HEK293 (cell line): ENCODE measurements around the gene ACRBP.
A peak's percentile ranks its signal among the peaks of the same experiment; 100 is the strongest.

ENCODE experiments used
- CTCF ChIA-PET: fragments of 350-600 bp; formaldehyde crosslinking; extraction: SDS; loops from one replicate; lab custom pipeline; 2021; ENCODE audit warnings: antibody characterized with exemption; lab: Yijun Ruan, JAX
- POLR2A ChIA-PET: fragments of 300-600 bp; formaldehyde crosslinking; extraction: SDS; loops from one replicate; lab custom pipeline; 2020; ENCODE audit warnings: antibody characterized with exemption, inconsistent platforms; lab: Yijun Ruan, JAX
- H3K27ac ChIP-seq: fragments of 200-500 bp; sonication (Bioruptor generic); 2 replicates; pipeline ENCODE4 v1.5.1; 2014; ENCODE audit warnings: low read depth, low read length, control low read depth, inconsistent platforms; ENCODE audit errors: extremely low read depth
- H3K36me3 ChIP-seq, 2 experiments: fragments of 200-500 bp in 1 of 2; sonication (Bioruptor generic) in 1 of 2; 1 replicate in 1 of 2; 2 replicates in 1 of 2; pipeline ENCODE4 v1.5.1; 2014 to 2017; ENCODE audit warnings: inconsistent platforms in 2 of 2, low read length in 2 of 2; ENCODE audit not compliant: control insufficient read depth in 2 of 2, insufficient read depth in 1 of 2
- H3K4me1 ChIP-seq: fragments of 200-500 bp; sonication (Bioruptor generic); 2 replicates; pipeline ENCODE4 v1.5.1; 2014; ENCODE audit warnings: mild to moderate bottlenecking, low read length, inconsistent platforms; ENCODE audit not compliant: control insufficient read depth, insufficient read depth
- H3K4me3 ChIP-seq: 2 replicates; pipeline ENCODE4 v1.5.1; 2011; ENCODE audit warnings: low read depth, mild to moderate bottlenecking, control low read depth, low read length, moderate library complexity
- H3K9me3 ChIP-seq: fragments of 200-500 bp; sonication (Bioruptor generic); 2 replicates; pipeline ENCODE4 v1.5.1; 2014; ENCODE audit warnings: low read depth, low read length, inconsistent platforms; ENCODE audit not compliant: control insufficient read depth, insufficient read depth
- FEZF1 ChIP-seq: fragments of 450-650 bp; formaldehyde crosslinking; IDR thresholded peaks from 2 replicates; pipeline ENCODE4 v1.5.1; 2016; ENCODE audit warnings: missing biosample characterization, missing genetic modification characterization
- GFI1B ChIP-seq: fragments of 450-650 bp; formaldehyde crosslinking; IDR thresholded peaks from 2 replicates; pipeline ENCODE4 v1.5.1; 2016; ENCODE audit warnings: missing biosample characterization, missing genetic modification characterization
- GLIS1 ChIP-seq: fragments of 450-650 bp; formaldehyde crosslinking; IDR thresholded peaks from 2 replicates; pipeline ENCODE4 v1.5.1; 2016; ENCODE audit warnings: missing biosample characterization, missing genetic modification characterization
- HOXA7 ChIP-seq: sonication (generic); formaldehyde crosslinking; IDR thresholded peaks from 2 replicates; pipeline ENCODE4 v1.8.1; 2022; ENCODE audit warnings: missing genetic modification reagents, borderline replicate concordance
- HOXC10 ChIP-seq: sonication (generic); formaldehyde crosslinking; IDR thresholded peaks from 2 replicates; pipeline ENCODE4 v1.8.1; 2023; ENCODE audit warnings: mild to moderate bottlenecking, missing genetic modification reagents
- KLF7 ChIP-seq: fragments of 450-650 bp; formaldehyde crosslinking; IDR thresholded peaks from 2 replicates; pipeline ENCODE4 v1.5.1; 2016; ENCODE audit warnings: missing biosample characterization, missing genetic modification characterization, borderline replicate concordance
- PRDM10 ChIP-seq: fragments of 450-650 bp; formaldehyde crosslinking; IDR thresholded peaks from 2 replicates; pipeline ENCODE4 v1.5.1; 2016; ENCODE audit warnings: missing biosample characterization, missing genetic modification characterization
- REPIN1 ChIP-seq: fragments of 450-650 bp; formaldehyde crosslinking; IDR thresholded peaks from 2 replicates; pipeline ENCODE4 v1.5.1; 2017; ENCODE audit warnings: missing biosample characterization, missing genetic modification characterization, low read depth
- SETDB1 ChIP-seq: IDR thresholded peaks from one replicate; pipeline ENCODE4 v1.6.1; 2017; ENCODE audit warnings: mild to moderate bottlenecking, low read length, moderate library complexity, mixed read lengths; ENCODE audit not compliant: insufficient read length
- TRIM28 ChIP-seq: IDR thresholded peaks from 2 replicates; pipeline ENCODE4 v1.6.1; 2011; ENCODE audit warnings: low read length, control low read depth, borderline replicate concordance
- ZBTB20 ChIP-seq: fragments of 450-650 bp; formaldehyde crosslinking; IDR thresholded peaks from 2 replicates; pipeline ENCODE4 v1.5.1; 2016; ENCODE audit warnings: missing biosample characterization, missing genetic modification characterization
- ZBTB48 ChIP-seq: fragments of 450-650 bp; formaldehyde crosslinking; IDR thresholded peaks from 2 replicates; pipeline ENCODE4 v1.5.1; 2016; ENCODE audit warnings: missing biosample characterization, missing genetic modification characterization
- ZIC2 ChIP-seq: fragments of 450-650 bp; formaldehyde crosslinking; IDR thresholded peaks from 2 replicates; pipeline ENCODE4 v1.5.1; 2016; ENCODE audit warnings: missing biosample characterization, missing genetic modification characterization
- ZNF175 ChIP-seq: fragments of 450-650 bp; formaldehyde crosslinking; IDR thresholded peaks from 2 replicates; pipeline ENCODE4 v1.5.1; 2016; ENCODE audit warnings: missing biosample characterization, missing genetic modification characterization
- ZNF302 ChIP-seq: fragments of 450-650 bp; formaldehyde crosslinking; IDR thresholded peaks from 2 replicates; pipeline ENCODE4 v1.5.1; 2016; ENCODE audit warnings: missing biosample characterization, missing genetic modification characterization, low read depth
- ZNF362 ChIP-seq: fragments of 450-650 bp; formaldehyde crosslinking; IDR thresholded peaks from 2 replicates; pipeline ENCODE4 v1.5.1; 2016; ENCODE audit warnings: missing biosample characterization, missing genetic modification characterization
- ZNF394 ChIP-seq: fragments of 450-650 bp; formaldehyde crosslinking; IDR thresholded peaks from 2 replicates; pipeline ENCODE4 v1.5.1; 2016; ENCODE audit warnings: missing biosample characterization, missing genetic modification characterization, mild to moderate bottlenecking, moderate library complexity, borderline replicate concordance
- ZNF398 ChIP-seq: fragments of 450-650 bp; formaldehyde crosslinking; IDR thresholded peaks from 2 replicates; pipeline ENCODE4 v1.5.1; 2017; ENCODE audit warnings: missing biosample characterization, missing genetic modification characterization
- ZNF404 ChIP-seq: fragments of 450-650 bp; formaldehyde crosslinking; IDR thresholded peaks from 2 replicates; pipeline ENCODE4 v1.5.1; 2017; ENCODE audit warnings: missing biosample characterization, missing genetic modification characterization
- ZNF423 ChIP-seq: fragments of 450-650 bp; formaldehyde crosslinking; IDR thresholded peaks from 2 replicates; pipeline ENCODE4 v1.5.1; 2016; ENCODE audit warnings: missing biosample characterization, missing genetic modification characterization
- ZNF580 ChIP-seq: fragments of 450-650 bp; formaldehyde crosslinking; IDR thresholded peaks from 2 replicates; pipeline ENCODE4 v1.5.1; 2016; ENCODE audit warnings: missing biosample characterization, missing genetic modification characterization
- ZNF704 ChIP-seq: fragments of 450-650 bp; formaldehyde crosslinking; IDR thresholded peaks from 2 replicates; pipeline ENCODE4 v1.5.1; 2016; ENCODE audit warnings: missing biosample characterization, missing genetic modification characterization
- ZNF707 ChIP-seq: fragments of 450-650 bp; formaldehyde crosslinking; IDR thresholded peaks from 2 replicates; pipeline ENCODE4 v1.5.1; 2016; ENCODE audit warnings: missing biosample characterization, missing genetic modification characterization
- ZSCAN30 ChIP-seq: fragments of 450-650 bp; IDR thresholded peaks from 2 replicates; pipeline ENCODE4 v1.5.1; 2018; ENCODE audit warnings: missing biosample characterization, mild to moderate bottlenecking, missing genetic modification characterization, moderate library complexity
- ZXDB ChIP-seq: fragments of 450-650 bp; formaldehyde crosslinking; IDR thresholded peaks from 2 replicates; pipeline ENCODE4 v1.5.1; 2016; ENCODE audit warnings: missing biosample characterization, missing genetic modification characterization

ACRBP gene

GRCh38 chr12:6635375-6635855, 11.8 kb downstream of the ACRBP start:
- no peaks in the 10 kb centered on the region for H3K9me3 ChIP-seq
- no peaks in the 10 kb centered on the region for H3K36me3 ChIP-seq
- H3K4me1 ChIP-seq = peaks cover 3% of the 10 kb centered on the region; the same call in 1 of the 2 replicates
- no peak overlapping the region for H3K27ac ChIP-seq
- no peak overlapping the region for H3K4me3 ChIP-seq
- ChIA-PET POLR2A (interaction anchor here (0.5 to 0.7 kb wide), 2 partner anchors 8 to 65 kb away, joined by 3 to 5 read pairs; no protein-coding TSS in a partner anchor), CTCF (interaction anchor here (0.9 to 1.7 kb wide), 3 partner anchors 14 to 191 kb away, joined by 3 to 4 read pairs (median 3); no protein-coding TSS in a partner anchor)
- TF ChIP-seq KLF7 (tag by site-specific recombination) = no peak
- peak; percentile 100 for TF ChIP-seq GLIS1
- peak; percentile 81 for TF ChIP-seq ZNF398 (tag by site-specific recombination)
- no peak for TF ChIP-seq GFI1B (tag by site-specific recombination)
- TF ChIP-seq ZBTB48 = peak; percentile 48; the same call in 1 of the 2 replicates
- TF ChIP-seq TRIM28 = no peak
- TF ChIP-seq ZSCAN30 = no peak
- peak; percentile 72 for TF ChIP-seq ZIC2 (tag by site-specific recombination)
- TF ChIP-seq ZBTB20 = peak; percentile 39; the same call in 1 of the 2 replicates
- TF ChIP-seq ZNF404 (tag by site-specific recombination) = no peak
- peak; percentile 61; the same call in 1 of the 2 replicates for TF ChIP-seq ZNF423 (tag by site-specific recombination)

- ChIA-PET CTCF (interaction anchor here (0.6 to 1.7 kb wide), 4 partner anchors 11 to 332 kb away, joined by 3 to 4 read pairs (median 4); no protein-coding TSS in a partner anchor), POLR2A (interaction anchor here (0.6 to 1.1 kb wide), 4 partner anchors 36 to 219 kb away, joined by 3 to 5 read pairs (median 4); partner anchors contain the start of genes CDCA3, COPS7A and NOP2)
- Histone ChIP-seq H3K36me3 (no peaks in the 10 kb centered on the region), H3K27ac (no peak overlapping the region), H3K4me3 (no peak overlapping the region), H3K4me1 (peaks cover 3% of the 10 kb centered on the region; the same call in 1 of the 2 replicates), H3K9me3 (no peaks in the 10 kb centered on the region)
- no peak for TF ChIP-seq HOXA7 (CRISPR knock-in tag)
- TF ChIP-seq REPIN1 = no peak
- 0 out of 2 replicates have a peak, but pooled peaks have one; percentile 15 for TF ChIP-seq ZNF394 (tag by site-specific recombination)
- TF ChIP-seq ZBTB48 = 0 out of 2 replicates have a peak, but pooled peaks have one; percentile 31
- TF ChIP-seq ZNF707 = no peak
- no peak for TF ChIP-seq ZXDB (tag by site-specific recombination)
- no peak for TF ChIP-seq PRDM10 (tag by site-specific recombination)
- TF ChIP-seq ZNF580 = no peak
- TF ChIP-seq ZNF362 = no peak
- TF ChIP-seq HOXC10 = no peak
- no peak for TF ChIP-seq ZNF175
- no peak for TF ChIP-seq ZNF704
- TF ChIP-seq FEZF1 (tag by site-specific recombination) = no peak
- no peak for TF ChIP-seq SETDB1
- TF ChIP-seq ZNF302 = no peak
- TF ChIP-seq GLIS1 = peak; percentile 34; the same call in 1 of the 2 replicates
These were observed 14.9 kb downstream of the ACRBP start for GRCh38 chr12:6632026-6632983.
